ENCODE data around the gene SNCAIP. TPM values are rescaled to one million over a fixed set of nuclear protein-coding genes. Genes with fewer than 3 reads are reported as not detected.

Gene SNCAIP
- total RNA-seq, 2 donors from 2014 or later = 5.1 to 8.2 TPM

GRCh38 chr5:122423221-122423620 is 111.2 kb downstream of the SNCAIP start:
- Histone ChIP-seq H3K27me3 (replicated peaks; ENCODE audit: insufficient read depth) (no peaks in the 10 kb centered on the region), H3K36me3 (no peaks in the 10 kb centered on the region), H3K9me3 (no peaks in the 10 kb centered on the region), H3K4me3 (no peak overlapping the region), H3K27ac (no peak overlapping the region), H3K4me1 (replicated peaks) (no peaks in the 10 kb centered on the region)
- 91% methylated on average over 4 of the region's 4 CpGs for WGBS
- no peak for DNase-seq (ENCODE audit: low spot score)
- intact Hi-C loops (cut with DNase I) = no loop called here
- TF ChIP-seq CTCF (IDR thresholded peaks at IDR 0.05) (no peak), POLR2AphosphoS5 (IDR thresholded peaks at IDR 0.05) (no peak), POLR2A (IDR thresholded peaks at IDR 0.05) (no peak)

- TF ChIP-seq CTCF (IDR thresholded peaks at IDR 0.05) = no peak
- TF ChIP-seq POLR2AphosphoS5 (IDR thresholded peaks at IDR 0.05) = peak; percentile 16
- 23% methylated on average over 1 of the region's 1 CpG for WGBS
- Histone ChIP-seq H3K4me3 (no peak overlapping the region), H3K4me1 (replicated peaks) (no peaks in the 10 kb centered on the region), H3K27ac (no peak overlapping the region), H3K9me3 (no peaks in the 10 kb centered on the region), H3K27me3 (replicated peaks; ENCODE audit: insufficient read depth) (no peaks in the 10 kb centered on the region), H3K36me3 (no peaks in the 10 kb centered on the region)
- intact Hi-C loops (cut with DNase I) = no loop called here
- DNase-seq (ENCODE audit: low spot score) = peak; percentile 50
These were observed 112.1 kb downstream of the SNCAIP start for GRCh38 chr5:122424132-122424531.

GRCh38 chr5:122426301-122426700 is 114.3 kb downstream of the SNCAIP start:
- TF ChIP-seq CTCF (IDR thresholded peaks at IDR 0.05) (no peak), POLR2A (IDR thresholded peaks at IDR 0.05) (no peak), POLR2AphosphoS5 (IDR thresholded peaks at IDR 0.05) (no peak)
- no peak for DNase-seq (ENCODE audit: low spot score)
- intact Hi-C loops (cut with DNase I) = no loop called here
- Histone ChIP-seq H3K27ac (no peak overlapping the region), H3K4me3 (no peak overlapping the region), H3K9me3 (no peaks in the 10 kb centered on the region), H3K27me3 (replicated peaks; ENCODE audit: insufficient read depth) (no peaks in the 10 kb centered on the region), H3K36me3 (no peaks in the 10 kb centered on the region), H3K4me1 (replicated peaks) (no peaks in the 10 kb centered on the region)
- WGBS = 72% methylated on average over 3 of the region's 3 CpGs

GRCh38 chr5:122427621-122428020 is 115.6 kb downstream of the SNCAIP start:
- H3K27ac ChIP-seq = no peak overlapping the region
- DNase-seq (ENCODE audit: low spot score) = no peak
- intact Hi-C loops (cut with DNase I) = no loop called here
- WGBS = 91% methylated on average over 2 of the region's 2 CpGs
- no peak overlapping the region for H3K4me3 ChIP-seq
- no peaks in the 10 kb centered on the region for H3K27me3 ChIP-seq (replicated peaks; ENCODE audit: insufficient read depth)
- TF ChIP-seq POLR2AphosphoS5 (IDR thresholded peaks at IDR 0.05) (no peak), POLR2A (IDR thresholded peaks at IDR 0.05) (no peak), CTCF (IDR thresholded peaks at IDR 0.05) (no peak)
- no peaks in the 10 kb centered on the region for H3K4me1 ChIP-seq (replicated peaks)
- no peaks in the 10 kb centered on the region for H3K9me3 ChIP-seq
- H3K36me3 ChIP-seq = no peaks in the 10 kb centered on the region

GRCh38 chr5:122429545-122430318 is 117.7 kb downstream of the SNCAIP start:
- TF ChIP-seq POLR2A (IDR thresholded peaks at IDR 0.05) (no peak), CTCF (IDR thresholded peaks at IDR 0.05) (no peak), POLR2AphosphoS5 (IDR thresholded peaks at IDR 0.05) (no peak)
- H3K4me1 ChIP-seq (replicated peaks) = no peaks in the 10 kb centered on the region
- no peaks in the 10 kb centered on the region for H3K36me3 ChIP-seq
- no peak overlapping the region for H3K4me3 ChIP-seq
- H3K27ac ChIP-seq = no peak overlapping the region
- no peaks in the 10 kb centered on the region for H3K27me3 ChIP-seq (replicated peaks; ENCODE audit: insufficient read depth)
- intact Hi-C loops (cut with DNase I) = no loop called here
- DNase-seq (ENCODE audit: low spot score) = no peak
- 74% methylated on average over 7 of the region's 7 CpGs for WGBS
- no peaks in the 10 kb centered on the region for H3K9me3 ChIP-seq

All from prostate gland (tissue), 2 donors.